ENCODE data around the gene CD7. TPM values are rescaled to one million over a fixed set of nuclear protein-coding genes. Genes with fewer than 3 reads are reported as not detected.

Gene CD7
- total and polyA plus RNA-seq, 9 of the 15 experiments (the other 6 are each of a cell fraction or from before 2014, with no cell fraction given), result 0.21 to 0.35 TPM; not detected in 7

GRCh38 chr17:82346342-82347300 lies 29.2 kb upstream of the CD7 start (continued):
- no peak for TF ChIP-seq BCLAF1 (IDR thresholded peaks at IDR 0.05; ENCODE audit: borderline replicate concordance in 1 of 2, control insufficient read depth in 1 of 2, low read depth in 2 of 2, low read length in 1 of 2)
- TF ChIP-seq ATF7 (IDR thresholded peaks at IDR 0.05), result no peak
- TF ChIP-seq CEBPB (tag; IDR thresholded peaks at IDR 0.05), result 0 out of 2 replicates have a peak, but pooled peaks have one; percentile 21
- TF ChIP-seq EWSR1 (IDR thresholded peaks at IDR 0.05; ENCODE audit: borderline replicate concordance, low read depth, partially characterized antibody), result no peak
- TF ChIP-seq TCF3 (CRISPR knock-in tag; IDR thresholded peaks at IDR 0.05), result no peak
- TF ChIP-seq GATA2 (CRISPR knock-in tag; IDR thresholded peaks at IDR 0.05), result no peak
- TF ChIP-seq STAT6 (CRISPR knock-in tag; IDR thresholded peaks at IDR 0.05), result no peak
- TF ChIP-seq HNRNPL (IDR thresholded peaks at IDR 0.05; ENCODE audit: low read depth, low read length), result no peak
- TF ChIP-seq RUNX1 (IDR thresholded peaks at IDR 0.05; ENCODE audit: low read depth), result no peak
- TF ChIP-seq TSHZ1 (CRISPR knock-in tag; IDR thresholded peaks at IDR 0.05), result no peak
- no peak for TF ChIP-seq POLR2AphosphoS5 (IDR thresholded peaks at IDR 0.05; ENCODE audit: control insufficient read depth, insufficient read depth, low read depth, low read length)
- no peak for TF ChIP-seq ZC3H4 (CRISPR knock-in tag; IDR thresholded peaks at IDR 0.05; ENCODE audit: borderline replicate concordance)
- no peak for TF ChIP-seq SMC3 (conservative IDR thresholded peaks at IDR 0.05; ENCODE audit: insufficient read depth, low read depth, low read length)
- TF ChIP-seq ZNF41 (CRISPR knock-in tag; conservative IDR thresholded peaks at IDR 0.05), result no peak
- no peak for TF ChIP-seq CBX8 (IDR thresholded peaks at IDR 0.05; ENCODE audit: borderline replicate concordance, extremely low read depth, low read depth, low read length, poor library complexity, severe bottlenecking)
- TF ChIP-seq ZNF586 (CRISPR knock-in tag; conservative IDR thresholded peaks at IDR 0.05), result no peak

All from K562 (cell line).